Activated CD8-positive, alpha-beta memory T cell treated with anti-CD3 and anti-CD28 coated beads, Interleukin-2, amount 50 U/mL, for 24 hours (primary cell): Measurements from ENCODE around the gene CACHD1.
"Not testable (repeated sequence)": the region's sequence is repeated elsewhere in the genome, so short reads cannot be mapped to it uniquely, and the experiment has no call there.

Experiments
- DNase-seq: peaks from one replicate; pipeline ENCODE4 v3.0.0-alpha.2; 2020; ENCODE audit errors: extremely low read depth

Gene CACHD1

DNA sequence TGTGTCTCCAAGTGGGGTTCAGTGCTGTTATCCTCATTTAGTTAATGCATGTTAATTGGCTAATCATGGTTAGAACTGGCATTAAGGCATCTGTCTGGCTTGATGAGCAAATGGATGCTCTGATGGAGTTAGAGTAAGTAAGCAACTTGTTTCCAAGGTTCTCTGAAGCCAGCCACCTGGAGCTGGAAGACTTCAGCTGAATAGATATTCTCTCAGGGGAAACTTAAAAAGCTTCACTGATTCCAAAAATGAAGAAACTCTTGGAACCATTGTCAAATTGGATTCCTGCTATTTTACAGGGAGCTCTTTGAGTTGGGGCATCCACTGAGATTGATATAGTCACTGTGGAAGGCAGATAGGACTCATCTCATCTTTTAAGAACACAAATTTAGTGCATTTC, 118.9 kb downstream of the CACHD1 start:
- DNase-seq = no peak

DNA sequence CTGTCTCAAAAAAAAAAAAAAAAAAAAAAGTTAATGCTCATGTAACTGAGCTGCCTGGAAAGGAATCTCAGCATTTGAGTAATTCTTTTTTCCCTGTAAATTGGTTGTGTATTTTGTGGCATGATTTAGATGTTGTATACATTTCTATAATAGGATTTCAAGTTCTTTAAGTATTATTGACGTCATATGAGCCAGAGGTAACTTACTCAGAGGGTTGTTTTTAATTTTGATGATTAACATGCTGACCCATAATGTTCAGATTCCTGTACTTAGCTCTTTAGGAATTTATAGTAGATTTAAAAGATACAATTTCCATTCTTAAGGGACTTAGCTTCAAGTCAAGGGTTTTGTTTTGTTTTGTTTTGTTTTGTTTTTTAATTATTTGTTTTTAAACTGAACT, 120.4 kb downstream of the CACHD1 start:
- no peak for DNase-seq

DNA sequence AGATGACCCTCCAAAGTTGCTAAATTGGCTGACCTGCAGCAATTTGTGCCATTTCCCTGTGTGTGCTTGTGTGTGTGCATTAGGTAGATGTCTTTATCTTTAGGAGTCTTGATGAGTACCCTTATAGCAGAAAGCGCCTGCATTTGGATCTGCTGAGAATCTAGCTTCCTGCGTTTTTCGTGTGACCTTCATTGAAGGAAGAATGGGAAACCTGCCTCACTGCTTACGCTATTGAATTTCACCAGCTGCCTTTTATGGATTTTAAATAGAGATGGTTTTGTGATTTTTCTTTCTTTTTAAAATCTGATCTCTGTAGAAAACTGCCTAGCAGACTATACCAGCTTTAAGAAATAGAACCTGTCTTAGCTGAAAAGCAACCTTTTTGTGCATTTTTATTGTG, 124.5 kb downstream of the CACHD1 start:
- no peak for DNase-seq

DNA sequence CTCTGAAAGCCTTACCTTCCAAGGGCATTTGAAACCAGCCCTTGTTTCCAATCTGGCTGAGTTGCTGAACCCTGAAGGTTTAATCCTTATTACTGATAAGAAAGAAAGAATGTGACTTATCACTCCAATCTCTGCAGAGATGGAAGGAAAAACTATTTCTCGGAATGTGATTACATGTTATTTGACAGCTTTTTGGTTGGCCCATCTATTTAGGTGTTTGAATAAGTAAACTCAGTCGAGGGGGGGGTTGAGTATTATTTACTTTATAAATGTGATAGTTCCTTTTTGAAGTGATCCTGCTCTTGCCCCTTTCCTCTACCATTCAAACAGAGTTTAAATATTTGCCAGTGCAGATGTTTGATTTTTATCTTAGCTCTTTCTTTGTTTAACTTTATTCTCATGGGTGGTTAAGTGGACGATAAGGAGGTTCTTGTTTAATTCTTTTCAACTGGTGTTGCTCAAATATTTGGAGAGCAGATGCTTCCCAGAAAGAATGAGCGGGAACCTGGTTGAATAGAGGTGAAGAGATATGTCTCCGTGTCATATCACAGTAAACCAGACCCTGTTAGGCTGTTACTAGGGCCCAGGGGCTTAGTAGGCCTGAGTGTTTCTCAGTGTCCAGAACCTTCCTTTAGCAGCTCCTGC, 126.1 kb downstream of the CACHD1 start:
- DNase-seq = no peak

DNA sequence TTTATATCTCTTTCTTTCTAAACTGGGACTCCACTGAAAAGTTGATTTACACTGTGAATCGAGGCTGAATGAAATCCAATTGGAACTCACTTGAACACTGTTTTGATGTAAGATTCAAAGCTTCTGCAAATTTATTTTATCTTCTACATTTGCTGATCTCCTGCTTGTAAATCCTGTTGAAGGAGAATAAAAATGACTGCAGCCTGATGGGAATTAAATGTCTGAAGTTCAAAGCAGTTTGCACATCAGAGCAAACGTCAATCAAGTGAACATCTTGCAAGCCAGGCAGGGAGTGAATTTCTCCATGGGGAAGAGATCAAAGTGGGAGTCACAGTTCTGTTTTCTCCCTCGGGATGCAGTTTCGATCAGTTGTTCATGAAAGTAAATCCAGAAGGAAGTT, 127.2 kb downstream of the CACHD1 start:
- no peak for DNase-seq

DNA sequence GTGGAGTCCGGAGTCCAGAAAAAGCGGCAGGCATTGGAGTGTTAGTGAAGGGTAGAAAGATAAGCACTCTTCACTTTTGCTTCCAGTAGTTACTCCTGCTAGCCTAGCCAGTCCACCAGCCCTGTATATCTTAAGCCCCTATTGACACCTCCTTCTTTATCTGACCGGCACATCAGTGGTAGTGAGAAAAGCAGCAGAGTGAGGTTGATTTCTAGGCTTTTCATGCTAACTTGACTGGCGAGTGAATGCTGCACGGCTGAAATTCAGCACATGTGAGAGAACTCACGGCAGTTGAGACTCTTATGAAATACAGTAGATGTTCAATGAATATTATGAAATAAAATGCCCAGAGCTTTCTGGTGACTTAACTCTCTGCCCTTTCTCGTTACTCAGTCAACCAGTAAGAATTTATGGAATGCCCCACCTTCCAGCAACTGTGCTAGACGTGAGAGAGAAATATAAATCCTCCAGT, 128.2 kb downstream of the CACHD1 start:
- DNase-seq = no peak

DNA sequence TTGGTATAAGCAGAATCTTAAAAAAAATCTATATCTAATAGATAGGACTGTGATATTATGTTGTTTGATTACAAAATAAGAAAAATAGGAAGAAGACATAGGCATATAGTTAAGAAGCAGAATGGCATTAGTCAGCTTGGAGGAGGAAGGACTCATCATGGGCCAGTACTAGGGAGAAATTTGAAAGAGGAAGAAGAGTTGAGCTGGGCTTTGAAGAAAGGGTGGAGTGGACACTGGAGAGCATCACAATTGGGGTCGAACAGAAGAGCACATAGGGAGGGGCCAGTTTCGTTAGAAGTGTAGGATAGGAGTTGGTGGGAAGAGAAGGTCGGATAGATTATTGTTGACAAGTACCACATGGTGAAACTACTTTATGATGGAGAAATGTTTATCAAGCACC, 129.3 kb downstream of the CACHD1 start:
- no peak for DNase-seq

DNA sequence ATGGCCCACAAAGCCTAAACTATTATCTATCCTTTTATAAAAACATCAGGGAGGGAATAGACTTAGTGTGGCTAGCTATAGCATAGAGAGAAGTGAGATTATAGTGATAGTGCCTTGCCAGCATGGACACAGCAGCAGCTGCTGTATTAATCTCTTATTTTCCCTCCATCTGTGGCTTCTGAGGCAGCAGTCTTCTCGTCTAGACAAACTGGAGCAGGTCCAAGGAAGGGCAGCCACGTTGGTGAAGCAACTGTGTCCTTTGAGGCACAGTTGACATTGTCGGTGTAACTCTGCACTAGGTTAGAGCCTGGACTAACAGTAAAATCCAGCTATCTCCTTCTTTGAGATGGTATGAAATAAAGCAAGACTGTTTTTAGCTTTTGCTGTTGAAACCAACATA, 131.3 kb downstream of the CACHD1 start:
- DNase-seq = no peak

DNA sequence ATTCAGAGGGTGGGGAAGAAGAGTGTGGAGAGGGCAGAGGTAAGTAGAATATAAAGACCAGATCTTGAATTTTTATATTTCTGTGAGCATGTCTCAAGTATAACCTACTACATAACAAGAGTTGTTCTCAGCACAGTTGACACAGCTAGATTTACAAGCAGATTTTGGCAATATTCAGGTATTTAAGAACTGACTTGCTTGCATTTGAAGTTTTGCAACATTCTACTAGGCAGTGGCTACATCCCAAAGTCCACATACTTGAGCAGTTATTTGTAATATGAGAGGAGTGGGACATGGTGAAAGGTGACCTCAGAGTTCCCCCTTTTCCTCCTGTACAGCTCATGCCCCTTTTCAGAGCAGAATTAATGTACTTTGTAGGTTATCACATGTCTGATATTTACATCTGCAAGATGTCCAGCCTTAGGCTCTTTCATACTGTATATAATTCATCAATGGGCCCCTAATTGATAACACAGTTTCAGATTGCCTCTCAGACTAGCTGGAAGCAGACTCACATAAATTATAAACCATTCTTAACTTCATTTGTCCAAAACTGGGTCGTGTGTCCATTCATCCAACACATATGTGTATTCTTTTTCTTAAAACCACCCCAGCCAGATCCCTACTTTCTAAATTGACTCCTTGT, 138.2 kb downstream of the CACHD1 start:
- no peak for DNase-seq

DNA sequence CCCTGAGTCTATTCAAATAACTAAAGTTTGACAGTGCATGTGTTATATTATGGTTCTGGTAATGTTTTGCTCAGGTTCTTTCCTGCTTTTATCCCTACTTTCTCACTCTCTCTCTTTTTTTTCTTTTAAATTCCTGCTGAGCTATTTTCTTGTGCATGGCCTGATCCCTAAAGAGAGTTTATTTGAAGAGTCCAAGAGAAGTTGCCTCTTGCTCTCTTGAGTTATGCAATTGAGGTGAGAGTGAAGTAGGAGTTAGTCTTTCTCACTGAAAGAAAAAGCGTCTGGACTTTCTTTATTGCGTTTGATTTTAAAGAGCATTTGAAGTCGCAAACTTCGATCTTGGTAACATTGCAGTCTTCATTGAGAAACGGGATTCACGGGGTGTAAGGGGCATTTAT, 138.7 kb downstream of the CACHD1 start:
- no peak for DNase-seq

DNA sequence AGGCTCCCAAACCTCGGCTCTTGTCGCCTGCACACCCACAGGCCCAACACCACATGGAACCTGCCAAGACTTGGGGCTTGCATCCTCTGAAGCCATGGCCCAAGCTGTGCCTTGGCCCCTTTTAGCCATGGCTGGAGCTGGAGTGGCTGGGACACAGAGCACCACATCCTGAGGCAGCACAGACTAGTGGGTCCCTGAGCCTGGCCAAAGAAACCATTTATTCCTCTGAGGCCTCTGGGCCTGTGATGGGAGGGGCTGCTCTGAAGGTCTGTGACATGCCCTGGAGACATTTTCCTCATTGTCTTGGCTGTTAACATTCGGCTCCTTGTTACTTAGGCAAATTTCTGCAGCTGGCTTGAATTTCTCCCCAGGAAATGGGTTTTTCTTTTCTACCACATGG, 141.0 kb downstream of the CACHD1 start:
- not testable (repeated sequence) for DNase-seq

DNA sequence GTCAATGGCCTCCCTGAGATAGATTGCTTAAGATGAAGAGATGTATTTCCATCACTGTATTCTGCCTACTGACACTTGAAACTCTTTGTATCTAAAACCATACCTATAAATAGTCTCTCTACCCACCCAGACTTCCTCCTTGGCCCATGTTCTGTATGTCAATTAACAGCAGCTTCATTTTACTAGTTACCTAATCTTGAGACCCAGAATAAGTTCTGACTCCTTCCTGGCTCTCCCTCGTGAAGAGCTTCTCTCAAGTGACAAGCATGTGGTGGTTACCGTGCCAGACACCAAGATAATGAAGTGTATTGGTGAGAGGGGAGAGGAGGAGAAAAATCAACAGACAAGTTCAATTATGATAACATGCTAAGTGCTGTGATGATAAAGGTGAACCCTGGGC, 146.1 kb downstream of the CACHD1 start:
- no peak for DNase-seq

DNA sequence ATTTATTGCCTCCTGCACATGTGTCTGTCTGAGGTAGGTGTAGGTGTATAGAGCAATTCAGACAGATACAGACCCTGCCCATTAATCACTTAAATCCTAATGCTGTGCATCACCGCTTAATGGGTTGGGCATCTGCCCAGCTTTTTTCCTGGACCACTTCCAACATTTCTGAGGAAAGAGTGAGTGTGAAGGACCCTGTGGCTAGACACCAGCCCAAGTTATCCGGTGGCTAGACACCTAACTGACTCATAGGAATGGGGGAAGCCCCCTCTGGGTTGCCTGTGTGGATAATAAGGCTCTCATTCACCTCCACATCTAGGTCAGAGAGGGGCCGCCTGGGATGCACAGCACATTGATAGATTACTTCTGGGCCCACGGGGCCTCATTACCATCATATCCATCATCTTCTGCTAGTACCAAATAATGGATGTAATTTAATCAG, 153.8 kb downstream of the CACHD1 start:
- peak; percentile 0 for DNase-seq

DNA sequence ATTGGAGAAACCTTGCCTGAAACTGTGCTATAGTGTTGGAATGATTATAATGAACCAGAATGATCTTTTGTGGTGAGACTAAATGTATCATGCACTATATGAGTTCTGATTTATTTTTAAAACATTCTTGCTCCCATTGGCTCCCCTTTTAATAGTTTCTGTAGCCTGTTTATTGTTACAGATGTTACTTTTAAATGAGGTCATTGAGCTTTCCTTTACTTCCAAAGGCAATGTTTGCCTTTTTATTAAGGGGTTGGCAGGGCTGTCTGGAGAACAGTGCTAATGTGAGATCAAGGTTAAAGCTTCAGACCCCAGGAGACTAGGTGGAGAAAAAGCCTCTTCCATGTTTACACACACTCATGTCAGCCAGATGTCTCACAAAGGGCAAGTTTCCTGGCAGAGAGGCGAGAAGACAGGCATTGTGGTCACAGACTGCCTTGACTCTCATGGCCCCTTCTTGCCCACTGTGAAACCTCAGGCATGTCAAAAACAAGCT, 154.3 kb downstream of the CACHD1 start:
- no peak for DNase-seq

DNA sequence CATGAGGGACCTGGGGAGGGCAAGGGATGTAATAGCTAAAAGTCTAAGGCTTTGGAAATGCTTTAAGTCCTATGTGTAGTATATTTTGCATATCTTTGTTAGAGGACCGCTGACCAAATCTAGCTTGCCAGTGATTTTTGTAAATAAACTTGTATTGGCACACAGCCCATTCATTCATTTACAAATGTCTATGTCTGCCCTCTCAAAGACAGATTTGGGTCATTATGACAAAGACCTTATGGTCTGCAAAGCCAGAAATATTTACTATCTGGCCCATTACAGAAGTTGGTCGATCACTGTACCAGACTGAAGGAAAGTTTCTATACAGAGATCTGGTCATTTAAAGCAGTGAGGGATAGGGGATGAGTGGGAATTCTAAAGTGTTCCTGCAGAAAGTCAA, 154.9 kb downstream of the CACHD1 start:
- no peak for DNase-seq

DNA sequence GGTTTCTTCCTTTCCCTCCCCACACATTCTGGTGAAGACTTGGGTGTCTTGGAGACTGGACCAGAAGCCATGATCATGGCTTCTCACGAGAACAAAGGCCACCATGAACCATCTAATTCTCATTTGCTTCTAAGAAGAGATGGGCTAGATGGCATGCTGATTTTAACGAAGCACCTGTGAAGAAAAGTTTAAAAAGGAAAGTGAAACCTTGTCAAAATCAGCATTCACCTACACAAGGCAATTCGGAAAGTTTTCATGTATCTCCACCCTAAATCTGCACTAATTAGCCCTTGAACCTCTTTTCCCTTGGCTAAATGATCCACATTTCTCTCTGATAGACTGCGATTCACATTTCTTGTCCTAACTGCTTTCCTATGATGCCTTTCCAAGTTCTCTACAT, 160.7 kb downstream of the CACHD1 start:
- no peak for DNase-seq

DNA sequence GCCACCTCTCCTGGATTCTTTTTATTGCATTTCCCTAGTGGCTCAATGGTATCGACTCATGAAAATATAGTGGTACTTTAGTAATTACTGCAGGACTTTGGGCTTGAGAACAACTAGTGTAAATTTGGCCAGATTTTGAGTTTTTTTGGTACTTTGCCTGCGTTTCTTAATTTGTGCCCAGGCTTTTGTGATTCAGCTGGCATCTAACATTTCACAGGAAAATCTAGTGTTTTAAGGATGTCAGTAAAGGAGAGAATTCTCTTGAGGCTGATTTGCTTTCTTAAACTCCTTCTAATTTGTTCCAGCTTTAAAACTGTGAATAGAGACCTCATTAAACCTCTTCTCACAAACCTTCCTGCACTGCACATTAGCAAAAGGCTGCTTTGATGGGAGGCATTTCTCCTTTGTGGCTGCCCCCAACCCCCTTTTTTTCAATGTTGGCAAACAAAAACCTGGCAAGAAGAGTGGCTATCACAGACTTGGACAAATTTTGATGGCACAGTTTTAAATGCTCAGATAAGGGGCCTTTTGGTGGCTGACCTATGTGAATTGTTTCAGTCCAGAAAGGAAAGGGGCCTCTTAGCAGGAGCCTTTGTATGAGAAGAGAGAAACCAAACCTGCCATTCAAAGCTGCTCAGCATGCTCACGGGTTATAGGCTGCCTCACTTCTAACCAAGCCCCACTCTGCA, 161.6 kb downstream of the CACHD1 start:
- DNase-seq = no peak

DNA sequence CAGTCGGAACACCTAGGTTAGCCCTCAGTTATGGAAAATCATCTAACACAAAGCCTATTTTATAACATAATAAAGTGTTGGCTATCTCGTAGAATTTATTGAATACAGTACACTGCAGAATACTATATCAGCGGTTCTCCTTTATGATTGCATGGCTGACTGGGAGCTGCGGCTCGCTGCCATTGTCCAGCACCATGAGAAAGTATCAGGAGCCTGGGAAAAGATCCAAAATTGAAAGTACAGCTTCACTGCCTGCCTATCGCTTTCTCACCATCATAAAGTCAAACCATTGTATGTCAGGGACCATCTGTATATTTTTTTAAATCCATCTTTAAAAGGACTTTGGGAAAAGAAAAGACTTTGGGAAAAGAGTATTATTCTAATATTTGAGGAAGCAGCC, 163.0 kb downstream of the CACHD1 start:
- DNase-seq = no peak

DNA sequence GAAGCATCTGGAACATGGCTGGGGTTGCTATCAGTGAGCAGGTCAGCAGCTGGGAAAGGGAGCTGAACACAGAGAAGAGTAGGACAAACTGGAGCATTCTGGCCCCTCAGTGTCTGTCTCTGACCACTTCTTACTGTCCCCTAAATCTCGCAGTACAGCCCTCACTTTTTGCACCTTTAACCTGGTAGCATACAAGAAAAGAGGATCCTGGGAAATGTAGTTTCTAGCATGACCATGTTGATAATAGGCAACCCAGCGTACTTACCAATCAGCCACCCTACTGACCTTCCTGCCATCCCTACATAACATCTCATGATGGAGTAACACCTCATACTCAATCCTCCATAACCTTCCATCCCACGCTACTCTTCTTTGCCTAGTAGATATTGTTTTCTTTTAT, 175.8 kb downstream of the CACHD1 start:
- no peak for DNase-seq

DNA sequence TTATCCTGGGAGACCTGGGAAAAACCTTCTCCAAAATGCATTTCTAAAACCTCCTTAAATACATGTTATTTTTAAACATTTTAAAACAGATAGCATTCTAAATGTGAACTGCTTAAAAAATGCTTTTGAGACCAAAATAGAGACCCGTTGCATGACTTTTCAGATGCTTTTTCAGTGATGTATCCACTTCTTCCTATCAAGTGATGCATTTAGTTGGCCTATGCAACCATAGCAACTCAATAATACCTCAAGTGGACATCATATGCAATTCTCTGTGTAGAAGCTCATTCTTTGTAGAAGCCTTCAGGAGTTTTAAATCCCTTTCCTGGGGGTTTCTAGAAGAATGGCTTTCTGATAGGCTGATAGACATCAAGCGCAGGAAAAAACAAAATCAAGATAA, 180.5 kb downstream of the CACHD1 start:
- DNase-seq = no peak

DNA sequence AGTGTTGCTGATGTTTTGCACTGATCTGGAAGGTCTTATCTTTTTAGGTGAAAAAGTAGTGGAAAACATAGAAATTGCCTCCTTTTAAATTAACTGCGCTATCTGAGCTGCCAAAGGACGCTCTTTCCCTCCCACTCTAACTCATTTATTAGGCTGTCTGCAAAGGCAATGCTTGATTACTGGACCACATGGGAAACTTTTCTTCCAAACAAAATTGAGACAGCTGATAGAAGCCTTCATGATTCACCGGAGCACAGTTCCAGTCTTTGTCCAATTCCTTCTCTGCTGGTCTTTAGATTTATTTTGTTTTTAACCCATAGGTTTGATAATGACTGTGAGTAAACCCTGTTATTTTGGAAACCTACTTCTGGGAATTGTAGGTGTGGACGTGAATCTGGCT, 181.9 kb downstream of the CACHD1 start:
- DNase-seq = no peak

DNA sequence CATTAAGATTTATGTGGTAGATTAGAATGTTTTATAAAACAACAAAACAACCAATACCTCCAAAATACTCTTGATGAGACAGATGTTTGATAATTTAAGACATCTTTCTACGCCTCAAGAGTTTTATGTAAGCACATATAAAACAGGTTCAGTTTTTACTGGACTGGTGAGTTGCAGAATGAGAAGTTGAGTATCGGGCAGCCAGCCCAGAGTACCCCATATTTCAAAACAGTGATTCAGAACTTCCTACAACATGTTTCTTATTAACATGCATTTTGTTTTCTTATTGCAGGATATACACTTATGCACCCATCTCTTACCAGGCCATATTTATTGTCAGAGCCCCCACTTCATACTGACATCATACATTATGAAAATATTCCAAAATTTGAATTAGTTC, 183.5 kb downstream of the CACHD1 start:
- DNase-seq = no peak
